Measurements from ENCODE around the gene SREK1.

DNA sequence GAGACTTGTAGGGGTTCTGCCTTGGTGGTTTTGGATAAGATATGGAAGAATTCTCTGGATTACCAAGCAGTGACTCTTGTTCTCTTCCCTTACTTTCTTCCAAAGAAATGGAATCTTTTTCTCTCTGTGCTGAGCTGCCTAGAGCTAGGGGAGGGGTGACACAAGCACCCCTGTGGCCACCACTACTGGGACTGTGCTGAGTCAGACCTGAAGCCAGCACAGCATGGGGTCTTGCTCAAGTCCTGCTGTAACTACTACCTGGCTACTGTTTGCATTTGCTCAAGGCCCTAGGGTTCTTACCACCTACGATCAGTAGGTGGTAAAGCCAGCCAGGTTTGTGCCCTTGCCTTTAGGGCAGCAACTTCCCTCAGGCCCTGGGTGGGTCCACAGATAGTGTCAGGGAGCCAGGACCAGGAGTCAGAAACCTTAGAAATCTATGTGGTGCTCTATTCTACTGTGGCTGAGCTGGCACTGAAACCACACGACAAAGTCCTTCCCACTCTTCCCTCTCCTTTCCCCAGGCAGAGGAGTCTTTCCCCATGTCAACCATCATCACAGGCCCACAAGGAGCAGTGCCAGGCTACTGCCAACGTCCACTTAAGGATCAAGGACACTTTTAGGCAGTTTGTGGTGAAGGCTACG, 53.8 kb downstream of the SREK1 start:
- TF ChIP-seq FOSL2 (IDR thresholded peaks at IDR 0.05) (no peak), FOSL2 (CRISPR knock-in tag; IDR thresholded peaks at IDR 0.05) (no peak), KDM5A (IDR thresholded peaks at IDR 0.05) (no peak), CEBPB (IDR thresholded peaks at IDR 0.05) (no peak), POLR2AphosphoS2 (conservative IDR thresholded peaks at IDR 0.05; ENCODE audit: low read length) (no peak), MAFK (IDR thresholded peaks at IDR 0.05; ENCODE audit: partially characterized antibody) (no peak), BHLHE40 (IDR thresholded peaks at IDR 0.05; ENCODE audit: low read depth, low read length) (no peak), POLR2A (IDR thresholded peaks at IDR 0.05; ENCODE audit: low read length) (no peak), RFX5 (IDR thresholded peaks at IDR 0.05) (no peak), ZNF302 (CRISPR knock-in tag; IDR thresholded peaks at IDR 0.05) (no peak), NR3C1 (IDR thresholded peaks at IDR 0.05) (no peak)
- TF ChIP-seq, protein P1, sequence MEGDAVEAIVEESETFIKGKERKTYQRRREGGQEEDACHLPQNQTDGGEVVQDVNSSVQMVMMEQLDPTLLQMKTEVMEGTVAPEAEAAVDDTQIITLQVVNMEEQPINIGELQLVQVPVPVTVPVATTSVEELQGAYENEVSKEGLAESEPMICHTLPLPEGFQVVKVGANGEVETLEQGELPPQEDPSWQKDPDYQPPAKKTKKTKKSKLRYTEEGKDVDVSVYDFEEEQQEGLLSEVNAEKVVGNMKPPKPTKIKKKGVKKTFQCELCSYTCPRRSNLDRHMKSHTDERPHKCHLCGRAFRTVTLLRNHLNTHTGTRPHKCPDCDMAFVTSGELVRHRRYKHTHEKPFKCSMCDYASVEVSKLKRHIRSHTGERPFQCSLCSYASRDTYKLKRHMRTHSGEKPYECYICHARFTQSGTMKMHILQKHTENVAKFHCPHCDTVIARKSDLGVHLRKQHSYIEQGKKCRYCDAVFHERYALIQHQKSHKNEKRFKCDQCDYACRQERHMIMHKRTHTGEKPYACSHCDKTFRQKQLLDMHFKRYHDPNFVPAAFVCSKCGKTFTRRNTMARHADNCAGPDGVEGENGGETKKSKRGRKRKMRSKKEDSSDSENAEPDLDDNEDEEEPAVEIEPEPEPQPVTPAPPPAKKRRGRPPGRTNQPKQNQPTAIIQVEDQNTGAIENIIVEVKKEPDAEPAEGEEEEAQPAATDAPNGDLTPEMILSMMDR (IDR thresholded peaks at IDR 0.05), result no peak
- TF ChIP-seq, protein P2, sequence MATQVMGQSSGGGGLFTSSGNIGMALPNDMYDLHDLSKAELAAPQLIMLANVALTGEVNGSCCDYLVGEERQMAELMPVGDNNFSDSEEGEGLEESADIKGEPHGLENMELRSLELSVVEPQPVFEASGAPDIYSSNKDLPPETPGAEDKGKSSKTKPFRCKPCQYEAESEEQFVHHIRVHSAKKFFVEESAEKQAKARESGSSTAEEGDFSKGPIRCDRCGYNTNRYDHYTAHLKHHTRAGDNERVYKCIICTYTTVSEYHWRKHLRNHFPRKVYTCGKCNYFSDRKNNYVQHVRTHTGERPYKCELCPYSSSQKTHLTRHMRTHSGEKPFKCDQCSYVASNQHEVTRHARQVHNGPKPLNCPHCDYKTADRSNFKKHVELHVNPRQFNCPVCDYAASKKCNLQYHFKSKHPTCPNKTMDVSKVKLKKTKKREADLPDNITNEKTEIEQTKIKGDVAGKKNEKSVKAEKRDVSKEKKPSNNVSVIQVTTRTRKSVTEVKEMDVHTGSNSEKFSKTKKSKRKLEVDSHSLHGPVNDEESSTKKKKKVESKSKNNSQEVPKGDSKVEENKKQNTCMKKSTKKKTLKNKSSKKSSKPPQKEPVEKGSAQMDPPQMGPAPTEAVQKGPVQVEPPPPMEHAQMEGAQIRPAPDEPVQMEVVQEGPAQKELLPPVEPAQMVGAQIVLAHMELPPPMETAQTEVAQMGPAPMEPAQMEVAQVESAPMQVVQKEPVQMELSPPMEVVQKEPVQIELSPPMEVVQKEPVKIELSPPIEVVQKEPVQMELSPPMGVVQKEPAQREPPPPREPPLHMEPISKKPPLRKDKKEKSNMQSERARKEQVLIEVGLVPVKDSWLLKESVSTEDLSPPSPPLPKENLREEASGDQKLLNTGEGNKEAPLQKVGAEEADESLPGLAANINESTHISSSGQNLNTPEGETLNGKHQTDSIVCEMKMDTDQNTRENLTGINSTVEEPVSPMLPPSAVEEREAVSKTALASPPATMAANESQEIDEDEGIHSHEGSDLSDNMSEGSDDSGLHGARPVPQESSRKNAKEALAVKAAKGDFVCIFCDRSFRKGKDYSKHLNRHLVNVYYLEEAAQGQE (IDR thresholded peaks at IDR 0.05), result no peak
